GM21390 (cell line): ENCODE measurements around the gene STARD13.

Experiments
- ATAC-seq: cut with Tn5 transposase; IDR thresholded peaks from one replicate; pipeline ENCODE4 v1.9.1; 2021; ENCODE audit not compliant: unreplicated experiment

The STARD13 gene

DNA sequence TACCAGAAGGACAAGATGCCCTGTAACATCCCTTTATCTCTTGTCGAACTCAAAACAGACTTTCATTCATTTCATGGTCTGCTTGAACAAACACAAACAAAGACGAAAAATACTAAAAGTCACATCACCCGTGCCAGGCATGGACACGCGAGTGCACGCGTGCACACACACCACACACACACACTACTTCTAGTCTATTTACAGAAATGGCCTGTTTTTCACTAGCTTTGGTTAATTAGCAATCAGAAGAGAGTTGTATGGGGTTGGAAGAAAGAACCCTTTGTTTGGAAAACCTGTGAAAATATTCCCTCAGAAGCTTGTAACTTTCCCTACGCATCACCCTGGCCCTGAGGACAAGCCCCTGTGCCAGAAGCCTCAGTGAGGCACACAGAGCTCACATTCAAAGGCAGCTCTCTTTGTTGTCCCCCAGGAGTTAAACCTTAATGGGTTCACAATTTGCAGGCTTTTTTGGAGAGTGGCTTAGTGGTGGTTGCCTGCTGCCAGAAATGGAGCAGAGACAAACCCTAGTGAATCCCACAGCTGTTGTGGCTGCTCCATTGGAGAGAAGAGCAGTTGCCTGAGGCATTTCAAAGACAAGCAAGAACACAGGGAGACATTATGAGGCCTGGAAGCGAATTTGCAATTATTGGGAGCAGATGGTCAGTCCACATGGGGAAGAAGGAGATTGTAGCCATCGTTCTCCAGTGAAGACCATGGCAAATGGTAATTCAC, 55.9 kb downstream of the STARD13 start:
- no peak for ATAC-seq

- peak; percentile 89 for ATAC-seq
Observed at GRCh38 chr13:33228648-33229445, 56.7 kb downstream of the STARD13 start.

GRCh38 chr13:33227927-33228647, 57.5 kb downstream of the STARD13 start:
- no peak for ATAC-seq

GRCh38 chr13:33224686-33225085, 60.9 kb downstream of the STARD13 start:
- ATAC-seq, result no peak

DNA sequence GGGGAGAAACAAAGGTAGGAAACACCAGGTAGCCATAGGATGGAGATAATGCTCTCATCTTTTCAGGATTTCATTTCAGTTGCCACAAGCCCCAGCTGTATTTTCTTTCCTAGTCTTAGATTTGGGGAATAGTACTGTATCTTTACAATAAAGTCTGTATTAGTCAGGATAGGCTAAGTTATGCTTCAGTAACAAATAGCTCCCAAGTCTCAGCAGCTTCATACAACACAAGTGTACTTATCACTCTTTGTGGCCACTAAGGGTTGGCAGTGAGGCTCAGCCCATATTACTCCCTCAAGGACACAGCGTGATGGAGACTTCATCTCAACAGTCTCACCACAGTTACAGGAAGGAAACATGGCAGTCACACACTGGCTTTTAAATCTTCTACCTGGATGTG, 61.4 kb downstream of the STARD13 start:
- no peak for ATAC-seq

DNA sequence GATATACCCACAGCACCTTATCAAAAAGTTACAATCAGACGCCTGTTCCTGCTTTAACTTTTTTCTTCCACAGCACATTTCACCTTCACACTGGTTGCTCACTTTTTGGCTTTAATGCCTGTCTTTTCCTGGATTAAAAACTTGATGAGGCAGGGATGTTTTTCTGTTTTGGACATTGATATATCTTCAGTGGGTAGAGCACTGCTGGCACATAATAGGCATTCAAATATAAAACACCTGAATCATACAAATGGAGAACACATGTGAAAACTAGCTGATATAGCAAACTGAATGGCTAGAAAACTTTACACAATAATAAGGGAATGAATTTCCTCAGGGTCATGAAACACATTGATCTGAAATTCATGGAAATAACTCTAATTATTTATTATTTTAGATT, 65.6 kb downstream of the STARD13 start:
- ATAC-seq, result no peak

DNA sequence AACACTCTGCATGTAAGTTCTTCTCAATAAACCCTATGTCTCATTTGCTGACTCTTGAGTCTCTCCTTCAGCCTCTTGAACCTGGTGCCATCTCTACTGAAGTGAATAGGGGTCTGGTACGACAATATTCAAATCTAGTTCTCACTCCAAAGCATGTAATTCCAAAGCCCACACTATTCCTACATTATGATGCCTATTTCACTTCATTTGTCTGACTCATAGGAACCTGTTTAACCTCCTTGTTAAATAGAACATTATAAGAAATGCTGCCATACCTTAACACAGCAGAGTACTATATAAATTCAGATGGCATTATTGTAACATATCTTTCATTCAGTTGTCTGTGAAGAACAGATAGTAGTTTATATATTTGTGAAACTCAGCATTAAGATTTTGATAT, 67.1 kb downstream of the STARD13 start:
- no peak for ATAC-seq

- ATAC-seq, result no peak
Observed at GRCh38 chr13:33218020-33218419, 67.5 kb downstream of the STARD13 start.

GRCh38 chr13:33217256-33217655, 68.3 kb downstream of the STARD13 start:
- ATAC-seq, result no peak

DNA sequence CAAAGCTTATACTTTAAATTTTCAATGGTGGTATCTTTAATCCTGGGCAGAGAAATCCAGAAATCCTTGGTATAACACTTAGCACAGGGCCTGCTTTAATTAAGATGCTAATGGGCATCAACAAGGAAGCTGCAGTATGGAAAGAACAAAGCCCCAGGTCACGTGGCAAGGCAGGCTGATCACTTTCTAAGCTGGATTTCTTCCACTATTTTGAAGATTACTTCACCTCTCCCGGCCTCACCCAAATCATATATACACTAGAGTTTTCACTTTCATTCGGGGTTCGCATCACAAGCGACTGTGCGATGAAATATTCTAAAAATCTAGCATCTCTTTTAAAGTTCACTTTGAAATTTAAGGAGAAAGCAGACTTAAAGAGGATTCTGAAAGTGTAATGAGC, 71.8 kb downstream of the STARD13 start:
- no peak for ATAC-seq

DNA sequence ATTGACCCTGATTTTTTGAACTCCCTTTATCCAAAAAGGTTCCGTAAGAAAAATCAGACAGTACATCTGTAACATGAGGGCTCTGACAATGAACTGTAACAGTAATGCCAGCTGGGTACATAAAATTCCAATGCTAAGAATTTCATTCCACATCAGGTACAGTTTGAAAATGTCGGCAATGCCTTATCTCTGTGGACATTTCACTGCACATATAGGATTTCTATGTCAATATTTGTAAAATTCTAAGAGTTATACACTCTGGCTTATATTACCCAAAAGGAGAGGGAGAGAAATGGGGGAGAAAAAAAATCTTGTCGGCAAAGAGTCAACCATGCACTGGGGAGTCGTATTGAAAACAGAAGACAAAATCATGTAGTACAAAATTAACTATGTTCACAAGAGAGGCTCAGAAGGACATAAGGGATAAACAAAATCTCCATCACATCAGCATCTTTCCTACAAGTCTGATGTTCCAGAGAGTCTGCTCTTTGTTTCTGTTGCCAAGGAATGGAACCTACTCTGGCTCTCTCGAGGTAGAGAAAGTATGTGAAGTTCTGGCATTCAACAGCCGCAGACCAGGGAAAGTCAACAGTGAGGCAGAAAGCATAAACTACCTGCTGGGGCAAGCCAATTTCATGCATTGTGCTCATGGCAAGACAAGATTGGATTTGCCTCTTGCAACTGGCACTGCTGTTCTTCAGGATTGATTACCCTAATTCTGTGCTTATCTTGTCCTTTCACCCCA, 72.4 kb downstream of the STARD13 start:
- ATAC-seq, result no peak

DNA sequence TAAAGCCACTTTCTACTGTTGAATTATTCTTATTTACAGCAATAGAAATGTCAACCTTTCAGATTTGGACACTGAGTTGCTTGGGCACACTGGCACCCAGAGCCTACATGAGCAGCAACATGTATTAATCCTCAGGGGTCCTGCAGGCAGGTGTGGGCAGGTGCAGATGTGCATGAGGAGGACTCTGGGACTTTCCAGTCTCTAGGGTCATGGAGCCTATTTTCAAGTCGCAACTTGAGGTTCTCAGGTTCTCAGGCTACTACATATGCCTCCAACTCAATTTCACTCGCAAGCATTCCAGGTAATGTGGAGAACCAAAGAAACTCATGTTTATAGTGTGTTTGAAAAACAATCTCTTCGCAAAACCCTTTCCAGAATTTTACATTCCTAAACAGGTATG, 73.2 kb downstream of the STARD13 start:
- ATAC-seq, result no peak

DNA sequence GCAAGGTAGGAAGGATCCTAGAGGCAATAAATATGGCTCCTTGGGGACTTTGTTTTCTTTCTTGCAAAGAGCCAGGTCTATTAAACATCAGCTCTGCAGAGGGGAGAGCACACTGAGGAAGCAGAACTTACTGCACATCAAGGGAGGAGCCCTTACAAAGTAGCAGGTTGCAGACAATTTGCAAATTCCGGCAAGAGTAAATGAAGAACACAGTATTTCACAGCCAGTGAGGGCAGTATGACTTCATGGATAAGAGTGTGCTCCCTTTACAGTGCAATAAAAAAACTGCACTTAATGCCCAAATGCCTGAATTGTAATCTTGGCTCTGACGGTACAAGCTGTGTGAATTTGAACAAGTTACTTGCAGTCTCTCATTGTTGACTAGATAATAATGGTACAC, 75.5 kb downstream of the STARD13 start:
- no peak for ATAC-seq

DNA sequence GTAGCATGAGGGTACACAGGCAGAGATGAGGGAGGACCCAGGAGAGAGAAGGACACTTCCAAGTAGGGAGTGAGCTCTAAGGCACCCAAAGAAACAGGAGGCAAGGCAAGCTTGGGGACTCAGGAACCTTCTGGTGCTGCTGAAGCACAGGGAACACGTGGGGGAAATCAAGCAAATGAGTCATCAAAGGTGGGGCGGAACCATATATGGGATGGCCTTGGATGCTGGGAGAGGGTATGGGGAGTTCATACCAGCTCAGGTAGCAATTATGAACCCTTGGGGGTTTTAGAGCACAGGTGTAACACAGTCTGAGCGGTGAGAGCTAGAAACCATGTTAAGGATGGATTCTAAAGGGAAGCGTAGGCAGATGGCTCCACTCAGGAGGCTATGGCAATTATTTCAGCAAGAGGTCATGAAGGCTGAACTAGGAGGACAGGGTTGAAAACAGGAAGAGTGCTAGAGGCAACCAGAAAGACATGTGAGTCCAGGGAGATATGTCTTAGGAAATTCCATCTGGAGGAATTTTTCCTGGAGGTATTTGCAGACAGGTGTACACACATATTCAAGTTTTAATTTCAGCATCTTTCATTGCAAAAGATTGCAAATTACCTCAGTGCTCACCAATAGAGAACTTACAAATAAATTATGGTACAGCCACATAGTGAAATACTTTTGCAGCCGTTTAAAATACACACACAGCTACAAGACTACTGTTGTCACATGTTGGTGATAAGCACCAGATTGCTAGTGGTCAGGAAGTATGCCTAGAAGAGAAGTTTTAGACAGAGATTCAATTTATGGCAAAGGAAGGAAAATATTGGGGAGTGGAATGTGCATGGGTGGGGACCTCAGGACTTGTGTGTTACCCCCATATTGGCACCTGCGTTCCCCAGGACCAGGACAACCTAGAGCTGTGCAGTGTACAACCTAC, 77.0 kb downstream of the STARD13 start:
- ATAC-seq, result no peak

- ATAC-seq, result no peak
Observed at GRCh38 chr13:33207615-33207961, 78.0 kb downstream of the STARD13 start.

DNA sequence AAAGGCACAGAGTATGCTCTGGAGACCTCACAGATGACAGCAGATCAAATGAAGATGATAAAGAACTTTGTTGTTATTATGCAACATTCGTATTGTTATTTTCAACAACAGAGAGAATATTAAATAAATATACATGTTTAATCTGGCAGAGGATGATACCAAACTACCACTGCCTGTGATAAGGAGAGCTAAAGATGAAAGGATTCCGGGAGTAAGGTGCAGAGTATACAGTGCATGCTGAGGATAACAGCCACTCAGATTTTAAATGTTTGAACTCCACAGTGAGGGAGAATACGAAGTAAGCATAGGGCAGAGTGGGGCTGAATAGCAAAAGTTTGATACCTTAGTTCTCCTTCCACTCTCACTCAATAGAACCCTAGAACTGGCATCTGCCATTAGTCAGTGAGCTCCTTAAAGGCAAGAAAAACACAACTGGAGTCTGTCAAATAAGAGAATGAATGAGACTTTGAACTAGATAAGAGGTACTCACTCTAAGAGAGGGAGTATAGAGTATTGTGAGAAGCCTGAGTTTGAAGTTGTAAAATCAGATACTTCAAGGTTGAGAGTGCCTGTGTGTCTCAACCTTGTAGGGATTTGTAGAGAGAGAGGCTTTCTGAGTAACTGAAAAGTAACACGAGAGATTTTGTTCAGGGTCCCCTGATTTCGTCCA, 78.5 kb downstream of the STARD13 start:
- no peak for ATAC-seq

- ATAC-seq, result no peak
Observed at GRCh38 chr13:33206425-33206824, 79.1 kb downstream of the STARD13 start.

DNA sequence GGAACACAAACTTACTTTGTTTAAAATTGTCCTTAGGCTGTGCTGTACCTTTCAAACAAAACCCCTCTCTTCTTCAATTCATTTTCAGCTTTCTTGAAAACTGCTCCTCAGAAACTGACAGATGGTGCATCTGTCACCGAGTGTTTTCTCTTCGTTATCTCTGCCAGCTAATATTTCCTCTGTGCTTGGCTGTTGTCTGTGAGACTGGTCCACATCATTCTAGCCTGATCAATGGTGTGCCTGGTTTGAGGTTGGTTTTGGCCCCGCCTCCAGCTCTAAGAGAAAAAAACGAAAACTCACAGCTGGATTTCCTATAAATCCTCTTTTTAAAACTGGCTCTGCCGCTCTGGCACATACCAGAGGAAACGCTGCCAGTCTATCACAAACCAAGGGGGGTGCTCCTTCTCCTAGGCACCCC, 79.7 kb downstream of the STARD13 start:
- ATAC-seq, result peak; percentile 50

DNA sequence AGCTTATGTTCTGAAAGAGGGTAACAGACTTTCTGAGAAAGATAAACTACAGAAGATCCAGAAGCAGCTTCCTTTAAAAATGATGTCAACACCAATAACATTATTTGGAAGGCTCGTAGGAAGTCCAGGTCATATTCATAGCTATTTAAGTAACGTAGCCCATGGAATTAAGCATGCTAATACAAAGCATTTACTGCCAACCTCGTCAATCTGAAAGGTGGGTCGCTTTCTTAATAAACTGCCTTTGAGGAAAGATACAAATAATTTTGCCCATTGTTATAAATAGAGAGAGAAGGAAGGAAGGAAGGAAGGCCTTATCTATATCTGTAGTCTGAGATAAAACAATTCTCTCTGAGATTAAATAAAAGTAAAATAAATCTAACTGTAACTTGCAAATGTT, 80.3 kb downstream of the STARD13 start:
- no peak for ATAC-seq
